ENCODE results near the gene POLD1. TPM values are rescaled to one million over a fixed set of nuclear protein-coding genes. Genes with fewer than 3 reads are reported as not detected.

Gene POLD1
- total and polyA plus RNA-seq, 7 experiments from 2014 or later: 26.0 to 110 (median 40.8) TPM

Other genes starting within 250 kb of the POLD1 start
- not detected for gene IZUMO2, start 221.1 kb upstream of the POLD1 start, total RNA-seq
- gene IZUMO2, start 221.1 kb upstream of the POLD1 start, polyA plus RNA-seq: not detected
- gene MYH14, start 180.7 kb upstream of the POLD1 start, total RNA-seq: not detected
- not detected for gene MYH14, start 180.7 kb upstream of the POLD1 start, polyA plus RNA-seq
- 10 to 100 TPM in 1 of 5 experiments, 1 to 10 TPM in 4; 1.9 to 11.1 (median 2.4) TPM for gene KCNC3, start 55.0 kb upstream of the POLD1 start, total RNA-seq
- not detected for gene KCNC3, start 55.0 kb upstream of the POLD1 start, polyA plus RNA-seq
- 1 to 10 TPM in 4 of 5 experiments, under 1 TPM in 1; 0.72 to 8.2 (median 4.5) TPM for gene NAPSA, start 18.7 kb upstream of the POLD1 start, total RNA-seq
- gene NAPSA, start 18.7 kb upstream of the POLD1 start, polyA plus RNA-seq: 1 to 10 TPM; 1.2 to 1.6 TPM
- gene NR1H2, start 7.9 kb upstream of the POLD1 start, total RNA-seq: 100 to 1,000 TPM in 4 of 5 experiments, 10 to 100 TPM in 1; 66.6 to 284 (median 114) TPM
- 100 to 1,000 TPM in 1 of 2 donors, 10 to 100 TPM in 1; 82.7 to 128 TPM for gene NR1H2, start 7.9 kb upstream of the POLD1 start, polyA plus RNA-seq
- 1 to 10 TPM in 3 of 5 experiments, under 1 TPM in 2; 0.73 to 7.5 (median 1.5) TPM for gene SPIB, start 34.6 kb downstream of the POLD1 start, total RNA-seq
- under 1 TPM; 0.19 to 0.46 TPM for gene SPIB, start 34.6 kb downstream of the POLD1 start, polyA plus RNA-seq
- gene MYBPC2, start 48.5 kb downstream of the POLD1 start, total RNA-seq: under 1 TPM in 2 of 5 experiments, not detected in 3; 0.39 to 0.92 TPM
- not detected for gene MYBPC2, start 48.5 kb downstream of the POLD1 start, polyA plus RNA-seq
- 10 to 100 TPM; 75.5 to 95.2 (median 88.1) TPM for gene EMC10, start 92.2 kb downstream of the POLD1 start, total RNA-seq
- gene EMC10, start 92.2 kb downstream of the POLD1 start, polyA plus RNA-seq: 10 to 100 TPM in 1 of 2 donors, 1 to 10 TPM in 1; 8.7 to 11.0 TPM
- gene GARIN5A, start 92.5 kb downstream of the POLD1 start, total RNA-seq: under 1 TPM in 4 of 5 experiments, not detected in 1; 0.59 to 0.93 (median 0.68) TPM
- 1 to 10 TPM in 1 of 2 donors, under 1 TPM in 1; 0.77 to 3.1 TPM for gene GARIN5A, start 92.5 kb downstream of the POLD1 start, polyA plus RNA-seq
- 10 to 100 TPM; 13.0 to 45.9 (median 22.7) TPM for gene JOSD2, start 126.8 kb downstream of the POLD1 start, total RNA-seq
- gene JOSD2, start 126.8 kb downstream of the POLD1 start, polyA plus RNA-seq: 10 to 100 TPM; 17.8 to 18.8 TPM
- gene ASPDH, start 129.6 kb downstream of the POLD1 start, total RNA-seq: not detected
- not detected for gene ASPDH, start 129.6 kb downstream of the POLD1 start, polyA plus RNA-seq
- not detected for gene LRRC4B, start 184.1 kb downstream of the POLD1 start, total RNA-seq
- gene LRRC4B, start 184.1 kb downstream of the POLD1 start, polyA plus RNA-seq: not detected

All from naive thymus-derived CD4-positive, alpha-beta T cell (primary cell).